IMR-90 (cell line): ENCODE results near the gene NPAS2. TPM values are rescaled to one million over a fixed set of nuclear protein-coding genes. Genes with fewer than 3 reads are reported as not detected.

ENCODE experiments used
- ATAC-seq: fragments of 200-7000 bp; cut with Tn5 transposase; 2 replicates; pipeline ENCODE4 v1.9.1; 2020; ENCODE audit warnings: low read depth, mild to moderate bottlenecking, moderate library complexity
- BruUV-seq: library from RNA; stranded (reverse); fragments of 400-500 nt; replicated peaks from 2 replicates; lab custom pipeline; 2021; lab: Mats Ljungman, UMichigan
- CTCF ChIA-PET: fragments of 300-600 bp; formaldehyde crosslinking; extraction: SDS; loops from one replicate; lab custom pipeline; 2021; ENCODE audit warnings: antibody characterized with exemption; lab: Yijun Ruan, JAX
- POLR2A ChIA-PET: fragments of 300-600 bp; sonication (Branson Sonifier 250); formaldehyde crosslinking; loops from one replicate; lab custom pipeline; 2022; ENCODE audit warnings: antibody characterized with exemption; ENCODE audit not compliant: unreplicated experiment; lab: Charles Lee
- DNase-seq: peaks from one replicate; pipeline ENCODE4 v3.0.0; 2013
- H2AFZ ChIP-seq: replicated peaks from 2 replicates; pipeline ENCODE3; 2013; ENCODE audit warnings: low read length, mild to moderate bottlenecking; ENCODE audit not compliant: poor library complexity
- H2AK5ac ChIP-seq: 2 replicates; pipeline ENCODE4 v1.6.1; 2013; ENCODE audit warnings: low read depth, low read length, inconsistent platforms
- H2AK9ac ChIP-seq: replicated peaks from 2 replicates; pipeline ENCODE3; 2013; ENCODE audit warnings: mild to moderate bottlenecking, low read depth, low read length, moderate library complexity; ENCODE audit not compliant: poor library complexity
- H2BK120ac ChIP-seq: 2 replicates; pipeline ENCODE4 v1.6.1; 2013; ENCODE audit warnings: low read depth, low read length, inconsistent platforms
- H2BK15ac ChIP-seq: 3 replicates; pipeline ENCODE4 v1.6.1; 2013; ENCODE audit warnings: low read depth, low read length, inconsistent platforms
- H2BK20ac ChIP-seq: 2 replicates; pipeline ENCODE4 v1.6.1; 2013; ENCODE audit warnings: low read depth, mild to moderate bottlenecking, inconsistent platforms, low read length, moderate library complexity
- H2BK5ac ChIP-seq: 2 replicates; pipeline ENCODE4 v1.6.1; 2013; ENCODE audit warnings: mild to moderate bottlenecking, low read depth, low read length, inconsistent platforms; ENCODE audit not compliant: poor library complexity, severe bottlenecking
- H3K14ac ChIP-seq: replicated peaks from 2 replicates; pipeline ENCODE4 v1.6.1; 2013; ENCODE audit warnings: low read depth, low read length, inconsistent platforms
- H3K18ac ChIP-seq: 2 replicates; pipeline ENCODE4 v1.6.1; 2013; ENCODE audit warnings: low read depth, low read length, control low read depth
- H3K23ac ChIP-seq: 2 replicates; pipeline ENCODE4 v1.6.1; 2013; ENCODE audit warnings: low read depth, low read length, inconsistent platforms
- H3K27ac ChIP-seq: 2 replicates; pipeline ENCODE4 v1.5.1; 2013; ENCODE audit warnings: mild to moderate bottlenecking, control low read depth, low read length; ENCODE audit not compliant: insufficient read depth
- H3K27me3 ChIP-seq: 2 replicates; pipeline ENCODE4 v1.6.1; 2013; ENCODE audit warnings: low read length; ENCODE audit not compliant: control insufficient read depth, insufficient read depth
- H3K36me3 ChIP-seq: 2 replicates; pipeline ENCODE4 v1.6.1; 2013; ENCODE audit warnings: low read length, mixed read lengths; ENCODE audit not compliant: control insufficient read depth, insufficient read depth
- H3K4ac ChIP-seq: 2 replicates; pipeline ENCODE4 v1.6.1; 2013; ENCODE audit warnings: low read depth, low read length, inconsistent platforms
- H3K4me1 ChIP-seq: 2 replicates; pipeline ENCODE4 v1.6.1; 2013; ENCODE audit warnings: low read length, mixed read lengths; ENCODE audit not compliant: control insufficient read depth, insufficient read depth
- H3K4me2 ChIP-seq: 2 replicates; pipeline ENCODE4 v1.6.1; 2013; ENCODE audit warnings: low read depth, mild to moderate bottlenecking, control low read depth, low read length, moderate library complexity
- H3K4me3 ChIP-seq: 2 replicates; pipeline ENCODE4 v1.5.1; 2013; ENCODE audit warnings: low read depth, mild to moderate bottlenecking, control low read depth, low read length, moderate library complexity; ENCODE audit not compliant: insufficient read depth
- H3K56ac ChIP-seq: 2 replicates; pipeline ENCODE4 v1.6.1; 2013; ENCODE audit warnings: low read length, inconsistent platforms; ENCODE audit not compliant: insufficient read depth; ENCODE audit errors: extremely low read depth
- H3K79me1 ChIP-seq, 2 experiments: 2 replicates each; pipeline ENCODE4 v1.6.1; 2013; ENCODE audit warnings: low read length in 2 of 2, inconsistent platforms in 1 of 2, low read depth in 1 of 2
- H3K9ac ChIP-seq: 2 replicates; pipeline ENCODE4 v1.6.1; 2013; ENCODE audit warnings: low read depth, low read length, control low read depth
- H3K9me1 ChIP-seq: 2 replicates; pipeline ENCODE4 v1.6.1; 2013; ENCODE audit warnings: low read length, inconsistent platforms; ENCODE audit not compliant: insufficient read depth
- H3K9me3 ChIP-seq: 2 replicates; pipeline ENCODE4 v1.6.1; 2013; ENCODE audit warnings: low read length; ENCODE audit not compliant: control insufficient read depth, insufficient read depth
- H4K20me1 ChIP-seq: 2 replicates; pipeline ENCODE4 v1.6.1; 2013; ENCODE audit warnings: low read length, inconsistent platforms; ENCODE audit not compliant: insufficient read depth
- H4K5ac ChIP-seq: 2 replicates; pipeline ENCODE4 v1.6.1; 2013; ENCODE audit warnings: mild to moderate bottlenecking, low read depth, low read length, control low read depth
- H4K8ac ChIP-seq, 2 experiments: 2 replicates each; pipeline ENCODE4 v1.6.1; 2013; ENCODE audit warnings: low read depth in 2 of 2, low read length in 2 of 2, control low read depth in 1 of 2, inconsistent platforms in 1 of 2
- H4K91ac ChIP-seq: 2 replicates; pipeline ENCODE4 v1.6.1; 2013; ENCODE audit warnings: low read depth, low read length, inconsistent platforms; ENCODE audit not compliant: insufficient read depth
- BHLHE40 ChIP-seq: fragments of 150-350 bp; IDR thresholded peaks from 2 replicates; pipeline ENCODE4 v1.6.1; 2016; ENCODE audit warnings: mild to moderate bottlenecking, low read depth, low read length
- CEBPB ChIP-seq: IDR thresholded peaks from 2 replicates; pipeline ENCODE4 v1.6.1; 2012; ENCODE audit warnings: low read depth, low read length, improper control_type of control experiment
- ELK1 ChIP-seq: fragments of 150-350 bp; IDR thresholded peaks from 2 replicates; pipeline ENCODE4 v1.6.1; 2016; ENCODE audit warnings: low read depth, mild to moderate bottlenecking, low read length, moderate library complexity, borderline replicate concordance
- FOS ChIP-seq: fragments of 150-350 bp; IDR thresholded peaks from 2 replicates; pipeline ENCODE4 v1.6.1; 2016; ENCODE audit warnings: low read depth, low read length
- MAFK ChIP-seq: IDR thresholded peaks from 2 replicates; pipeline ENCODE4 v1.6.1; 2012; ENCODE audit warnings: low read depth, low read length, improper control_type of control experiment
- MAZ ChIP-seq: IDR thresholded peaks from 2 replicates; pipeline ENCODE4 v1.6.1; 2012; ENCODE audit warnings: low read depth, mild to moderate bottlenecking, low read length, improper control_type of control experiment, moderate library complexity, borderline replicate concordance
- MXI1 ChIP-seq: IDR thresholded peaks from 2 replicates; pipeline ENCODE4 v1.6.1; 2012; ENCODE audit warnings: low read depth, mild to moderate bottlenecking, low read length, moderate library complexity, borderline replicate concordance
- POLR2A ChIP-seq: IDR thresholded peaks from 2 replicates; pipeline ENCODE4 v1.6.1; 2012; ENCODE audit warnings: mild to moderate bottlenecking, low read depth, low read length
- RAD21 ChIP-seq: IDR thresholded peaks from 2 replicates; pipeline ENCODE4 v1.6.1; 2012; ENCODE audit warnings: low read length, improper control_type of control experiment
- RCOR1 ChIP-seq: IDR thresholded peaks from 2 replicates; pipeline ENCODE4 v1.6.1; 2012; ENCODE audit warnings: mild to moderate bottlenecking, low read length, improper control_type of control experiment; ENCODE audit not compliant: insufficient replicate concordance
- RFX5 ChIP-seq: IDR thresholded peaks from 2 replicates; pipeline ENCODE4 v1.8.0; 2012; ENCODE audit warnings: low read depth, mild to moderate bottlenecking, low read length, moderate library complexity
- SMC3 ChIP-seq: fragments of 150-350 bp; IDR thresholded peaks from 2 replicates; pipeline ENCODE4 v1.6.1; 2016; ENCODE audit warnings: low read depth, mild to moderate bottlenecking, antibody characterized with exemption, low read length, moderate library complexity
- USF2 ChIP-seq: fragments of 150-350 bp; IDR thresholded peaks from 2 replicates; pipeline ENCODE4 v1.6.1; 2017; ENCODE audit warnings: mild to moderate bottlenecking, antibody characterized with exemption, low read length, low read depth
- WGBS, 2 experiments: methylation state at CpG; one replicate each; pipeline versions ENCODE4 v1.1.5 to v1.1.7; 2013; ENCODE audit warnings: missing lambda C conversion rate in 2 of 2; ENCODE audit not compliant: insufficient read length in 1 of 2; ENCODE audit errors: extremely low coverage in 2 of 2; 5-methylcytosine and 5-hydroxymethylcytosine counted together
- dilution Hi-C: fragments of 300-500 bp; cut with HindIII; formaldehyde crosslinking; loops from one replicate; pipeline ENCODE4 v1.14.3; 2018; ENCODE audit warnings: low sequenced_read_pairs; ENCODE audit not compliant: unreplicated experiment
- in situ Hi-C: fragments of 300-500 bp; cut with MboI; formaldehyde crosslinking; loops from 3 replicates; pipeline ENCODE4 v1.14.3; 2019; ENCODE audit warnings: low sequenced_read_pairs, inconsistent platforms, mixed read lengths
- intact Hi-C: fragments of 100-400 bp; cut with micrococcal nuclease; formaldehyde crosslinking; loops from 2 replicates; pipeline ENCODE4 v1.10.0; 2022
- polyA plus RNA-seq, 3 experiments: library from polyadenylated mRNA; depleted of rRNA; stranded (reverse); fragments of >200 nt; gene quantifications; 2 replicates each; pipeline ENCODE4 v1.2.3, GENCODE V29; 2012; ENCODE audit warnings: low replicate concordance in 1 of 3
- total RNA-seq: library from RNA; depleted of rRNA; stranded (reverse); fragments of >200 nt; gene quantifications from 2 replicates; pipeline ENCODE4 v1.2.3, GENCODE V29; 2012
- TF ChIP-seq, protein P1 (sequence below): conservative IDR thresholded peaks from 2 replicates; pipeline ENCODE4 v1.5.1; 2012; ENCODE audit warnings: mild to moderate bottlenecking, low read depth, low read length, improper control_type of control experiment

Gene NPAS2
- total and polyA plus RNA-seq, 2 of the 4 experiments (the other 2 are of a cell fraction), result 5.2 to 14.8 TPM

GRCh38 chr2:100995309-100996075 is 175.6 kb downstream of the NPAS2 start:
- H3K14ac ChIP-seq, result no peak overlapping the region
- H3K9me1 ChIP-seq, result 0 out of 2 replicates have a peak, but pooled peaks cover 3% of the 10 kb centered on the region
- H4K91ac ChIP-seq, result no peak overlapping the region
- no peaks in the 10 kb centered on the region for H3K9me3 ChIP-seq
- 98% methylated on average over 18 of the region's 28 CpGs; no CpG with 5 or more reads in 1 of the 2 experiments for WGBS, 2 experiments
- BruUV-seq, result no TSS peak
- dilution Hi-C loops (no loop called here), in situ Hi-C loops (no loop called here), intact Hi-C loops (no loop called here)
- H3K9ac ChIP-seq, result no peak overlapping the region
- no peak overlapping the region for H4K5ac ChIP-seq
- H3K27ac ChIP-seq, result no peak overlapping the region
- H3K4me3 ChIP-seq, result no peak overlapping the region
- no peaks in the 10 kb centered on the region for H3K27me3 ChIP-seq
- peaks cover 11% of the 10 kb centered on the region for H3K36me3 ChIP-seq
- no peak overlapping the region for H2BK5ac ChIP-seq
- POLR2A ChIA-PET, result no interaction called here
- no peaks in the 10 kb centered on the region for H3K4me1 ChIP-seq
- no peak overlapping the region for H4K8ac ChIP-seq
- DNase-seq (no peak), ATAC-seq (no peak)
- CTCF ChIA-PET, result interaction anchor here (0.6 kb wide), 1 partner anchor 232 kb away, joined by 3 read pairs; no protein-coding TSS in a partner anchor
- no peak overlapping the region for H2AK9ac ChIP-seq
- H3K56ac ChIP-seq, result no peak overlapping the region
- no peak overlapping the region for H3K18ac ChIP-seq
- H2BK20ac ChIP-seq, result no peak overlapping the region
- no peak overlapping the region for H3K4ac ChIP-seq
- no peak overlapping the region for H2BK120ac ChIP-seq
- no peak overlapping the region for H2AK5ac ChIP-seq
- no peak overlapping the region for H2BK15ac ChIP-seq
- H3K4me2 ChIP-seq, result no peak overlapping the region
- H4K20me1 ChIP-seq, result no peaks in the 10 kb centered on the region
- no peak overlapping the region for H2AFZ ChIP-seq
- H3K23ac ChIP-seq, result no peak overlapping the region
- TF ChIP-seq CEBPB (no peak), FOS (no peak), MAFK (no peak), SMC3 (no peak), ELK1 (no peak), MAZ (no peak), USF2 (no peak), POLR2A (no peak), MXI1 (no peak), RFX5 (no peak), RCOR1 (no peak), RAD21 (no peak), BHLHE40 (no peak)
- TF ChIP-seq, protein P1, sequence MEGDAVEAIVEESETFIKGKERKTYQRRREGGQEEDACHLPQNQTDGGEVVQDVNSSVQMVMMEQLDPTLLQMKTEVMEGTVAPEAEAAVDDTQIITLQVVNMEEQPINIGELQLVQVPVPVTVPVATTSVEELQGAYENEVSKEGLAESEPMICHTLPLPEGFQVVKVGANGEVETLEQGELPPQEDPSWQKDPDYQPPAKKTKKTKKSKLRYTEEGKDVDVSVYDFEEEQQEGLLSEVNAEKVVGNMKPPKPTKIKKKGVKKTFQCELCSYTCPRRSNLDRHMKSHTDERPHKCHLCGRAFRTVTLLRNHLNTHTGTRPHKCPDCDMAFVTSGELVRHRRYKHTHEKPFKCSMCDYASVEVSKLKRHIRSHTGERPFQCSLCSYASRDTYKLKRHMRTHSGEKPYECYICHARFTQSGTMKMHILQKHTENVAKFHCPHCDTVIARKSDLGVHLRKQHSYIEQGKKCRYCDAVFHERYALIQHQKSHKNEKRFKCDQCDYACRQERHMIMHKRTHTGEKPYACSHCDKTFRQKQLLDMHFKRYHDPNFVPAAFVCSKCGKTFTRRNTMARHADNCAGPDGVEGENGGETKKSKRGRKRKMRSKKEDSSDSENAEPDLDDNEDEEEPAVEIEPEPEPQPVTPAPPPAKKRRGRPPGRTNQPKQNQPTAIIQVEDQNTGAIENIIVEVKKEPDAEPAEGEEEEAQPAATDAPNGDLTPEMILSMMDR, result no peak
- H3K79me1 ChIP-seq, result no peaks in the 10 kb centered on the region
